Suprapubic skin (tissue), 4 donors: ENCODE results near the gene PRSS33. TPM values are rescaled to one million over a fixed set of nuclear protein-coding genes. Genes with fewer than 3 reads are reported as not detected.

Experiments used
- DNase-seq, 2 donors: peaks; one replicate each; pipeline ENCODE4 v3.0.0-alpha.2; 2019; ENCODE audit warnings: low spot score in 2 of 2
- H3K27ac ChIP-seq: fragments of 200-600 bp; sonication (generic); one replicate; pipeline ENCODE4 v1.5.1; 2019
- H3K27me3 ChIP-seq: fragments of 200-600 bp; sonication (generic); one replicate; pipeline ENCODE4 v1.5.1; 2019
- H3K36me3 ChIP-seq: fragments of 200-600 bp; sonication (generic); one replicate; pipeline ENCODE4 v1.5.1; 2019
- H3K4me1 ChIP-seq: fragments of 200-600 bp; sonication (generic); one replicate; pipeline ENCODE4 v1.5.1; 2019
- H3K4me3 ChIP-seq: fragments of 200-600 bp; sonication (generic); one replicate; pipeline ENCODE4 v1.5.1; 2019; ENCODE audit warnings: mild to moderate bottlenecking
- H3K9me3 ChIP-seq: fragments of 200-600 bp; sonication (generic); one replicate; pipeline ENCODE4 v1.5.1; 2019
- CTCF ChIP-seq, 2 donors: fragments of 200-600 bp in 1 of 2; fragments of 450-650 bp in 1 of 2; sonication (generic) in 1 of 2; IDR thresholded peaks; one replicate each; pipeline ENCODE4 v1.5.1; 2016 to 2019; ENCODE audit warnings: antibody characterized with exemption in 2 of 2, mild to moderate bottlenecking in 1 of 2, moderate library complexity in 1 of 2
- EP300 ChIP-seq: sonication (generic); formaldehyde crosslinking; IDR thresholded peaks from one replicate; pipeline ENCODE4 v1.6.1; 2017; ENCODE audit warnings: antibody characterized with exemption
- POLR2A ChIP-seq, 2 donors: fragments of 450-650 bp; IDR thresholded peaks; one replicate each; pipeline ENCODE4 v1.6.1; 2017; ENCODE audit warnings: antibody characterized with exemption in 2 of 2, mild to moderate bottlenecking in 2 of 2, moderate library complexity in 2 of 2
- POLR2AphosphoS5 ChIP-seq, 3 donors: sonication (generic); formaldehyde crosslinking; IDR thresholded peaks; one replicate each; pipeline ENCODE4 v1.6.1; 2017; ENCODE audit warnings: antibody characterized with exemption in 3 of 3
- WGBS: methylation state at CpG from one replicate; pipeline ENCODE4 v1.1.5; 2018; 5-methylcytosine and 5-hydroxymethylcytosine counted together
- total RNA-seq, 4 donors: library from RNA; depleted of rRNA; stranded (reverse); fragments of >200 nt; gene quantifications; one replicate each; pipeline ENCODE4 v1.1.0, GENCODE V29; 2016

Gene PRSS33
- total RNA-seq, 4 donors from 2014 or later, result not detected

- Histone ChIP-seq H3K4me3 (no peak overlapping the region), H3K27ac (no peak overlapping the region), H3K36me3 (no peaks in the 10 kb centered on the region), H3K27me3 (peaks cover 20% of the 10 kb centered on the region), H3K9me3 (no peaks in the 10 kb centered on the region), H3K4me1 (no peaks in the 10 kb centered on the region)
- TF ChIP-seq POLR2A (IDR thresholded peaks at IDR 0.05), result no peak
- no peak for TF ChIP-seq CTCF (IDR thresholded peaks at IDR 0.05)
- no peak for TF ChIP-seq POLR2AphosphoS5 (IDR thresholded peaks at IDR 0.05)
- no peak for TF ChIP-seq EP300
- 73% methylated on average over 10 of the region's 10 CpGs for WGBS
- DNase-seq, result no peak
These were observed 52.4 kb downstream of the PRSS33 start for GRCh38 chr16:2734844-2735515.

Other genes with a start within 250 kb of the PRSS33 start
- gene PDPK1, start 249.5 kb downstream of the PRSS33 start, total RNA-seq, result 10 to 100 TPM; 31.6 to 49.8 (median 47.8) TPM
- 10 to 100 TPM; 46.3 to 84.4 (median 53.0) TPM for gene KCTD5, start 105.0 kb downstream of the PRSS33 start, total RNA-seq
- 1 to 10 TPM; 1.6 to 9.5 (median 5.6) TPM for gene PRSS27, start 67.3 kb downstream of the PRSS33 start, total RNA-seq
- gene SRRM2, start 34.9 kb downstream of the PRSS33 start, total RNA-seq, result 1,000 to 10,000 TPM in 1 of 4 donors, 100 to 1,000 TPM in 3; 484 to 1,595 (median 654) TPM
- 100 to 1,000 TPM; 174 to 249 (median 213) TPM for gene ELOB, start 10.3 kb downstream of the PRSS33 start, total RNA-seq
- gene PRSS41, start 10.9 kb upstream of the PRSS33 start, total RNA-seq, result not detected
- 1 to 10 TPM in 2 of 4 donors, under 1 TPM in 1, not detected in 1; 0.87 to 7.6 (median 1.3) TPM for gene PRSS21, start 29.7 kb upstream of the PRSS33 start, total RNA-seq
- 10 to 100 TPM; 17.7 to 80.5 (median 23.4) TPM for gene ZG16B, start 42.7 kb upstream of the PRSS33 start, total RNA-seq
- 1 to 10 TPM; 1.7 to 8.7 (median 6.7) TPM for gene PRSS22, start 70.6 kb upstream of the PRSS33 start, total RNA-seq
- 10 to 100 TPM; 31.5 to 42.1 (median 34.7) TPM for gene FLYWCH2, start 95.7 kb upstream of the PRSS33 start, total RNA-seq
- gene FLYWCH1, start 124.4 kb upstream of the PRSS33 start, total RNA-seq, result 10 to 100 TPM; 32.7 to 81.8 (median 52.1) TPM
- 1 to 10 TPM; 1.0 to 4.2 (median 3.9) TPM for gene KREMEN2, start 176.7 kb upstream of the PRSS33 start, total RNA-seq
- 10 to 100 TPM in 3 of 4 donors, 1 to 10 TPM in 1; 4.7 to 19.2 (median 14.1) TPM for gene PAQR4, start 181.8 kb upstream of the PRSS33 start, total RNA-seq
- 1 to 10 TPM; 1.9 to 6.4 (median 4.7) TPM for gene PKMYT1, start 192.9 kb upstream of the PRSS33 start, total RNA-seq
- gene CLDN9, start 225.4 kb upstream of the PRSS33 start, total RNA-seq, result not detected
- gene CLDN6, start 230.6 kb upstream of the PRSS33 start, total RNA-seq, result not detected
- gene TNFRSF12A, start 232.8 kb upstream of the PRSS33 start, total RNA-seq, result 10 to 100 TPM in 3 of 4 donors, 1 to 10 TPM in 1; 2.3 to 59.6 (median 30.5) TPM
- 10 to 100 TPM; 32.6 to 65.4 (median 51.5) TPM for gene HCFC1R1, start 236.4 kb upstream of the PRSS33 start, total RNA-seq
- 10 to 100 TPM; 15.8 to 27.0 (median 24.9) TPM for gene THOC6, start 236.5 kb upstream of the PRSS33 start, total RNA-seq
- 10 to 100 TPM; 58.4 to 77.6 (median 69.3) TPM for gene BICDL2, start 249.4 kb upstream of the PRSS33 start, total RNA-seq